Endothelial cell of coronary artery (primary cell): ENCODE data around the gene CT47B1. TPM values are rescaled to one million over a fixed set of nuclear protein-coding genes. Genes with fewer than 3 reads are reported as not detected.

Experiments used
- total RNA-seq: library from RNA; depleted of rRNA; stranded (reverse); fragments of >200 nt; gene quantifications from 2 replicates; pipeline ENCODE4 v1.2.3, GENCODE V29; 2014

The CT47B1 gene
- total RNA-seq, result not detected in 2 replicates

DNA sequence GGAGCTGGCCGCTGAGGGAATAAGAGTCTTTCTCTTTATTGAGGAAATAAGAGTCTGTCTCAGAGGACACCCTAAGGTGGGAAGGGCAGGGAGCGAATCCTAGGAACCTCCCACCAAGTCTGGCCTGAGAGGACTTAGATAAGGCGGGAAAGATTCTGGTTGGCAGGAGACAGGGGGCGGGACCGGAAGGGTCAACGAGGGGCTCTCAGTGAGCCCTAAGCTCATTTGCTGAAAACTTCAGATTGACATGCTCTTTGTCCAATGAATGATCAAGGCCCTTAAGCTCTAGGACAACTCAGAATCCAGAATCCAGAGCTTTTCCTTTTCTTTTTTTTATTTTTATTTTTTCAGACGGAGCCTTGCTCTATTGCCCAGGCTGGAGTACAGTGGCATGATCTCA lies at the start of gene CT47B1:
TSS of gene CT47B1 (minus strand) at position 101 of the 400 bp plus-strand sequence. CDS start 196 bp downstream, outside the sequence.

Other genes with a start within 250 kb of the CT47B1 start
- gene C1GALT1C1, start 245.8 kb downstream of the CT47B1 start, total RNA-seq, result 42.3 and 47.4 TPM in 2 replicates
- not detected in 2 replicates for gene CT47A11, start 61.3 kb upstream of the CT47B1 start, total RNA-seq
- gene CT47A10, start 66.2 kb upstream of the CT47B1 start, total RNA-seq, result not detected in 2 replicates
- gene CT47A9, start 71.0 kb upstream of the CT47B1 start, total RNA-seq, result not detected in 2 replicates
- gene CT47A8, start 75.9 kb upstream of the CT47B1 start, total RNA-seq, result not detected in 2 replicates
- gene CT47A7, start 80.7 kb upstream of the CT47B1 start, total RNA-seq, result not detected in 2 replicates
- gene CT47A6, start 85.6 kb upstream of the CT47B1 start, total RNA-seq, result not detected in 2 replicates
- not detected in 2 replicates for gene CT47A5, start 90.5 kb upstream of the CT47B1 start, total RNA-seq
- gene CT47A4, start 95.3 kb upstream of the CT47B1 start, total RNA-seq, result not detected in 2 replicates
- gene CT47A3, start 100.2 kb upstream of the CT47B1 start, total RNA-seq, result not detected in 2 replicates
- gene CT47A2, start 105.1 kb upstream of the CT47B1 start, total RNA-seq, result not detected in 2 replicates
- not detected in 2 replicates for gene CT47A1, start 109.9 kb upstream of the CT47B1 start, total RNA-seq
- 0.99 and 1.2 TPM in 2 replicates for gene GLUD2, start 171.7 kb upstream of the CT47B1 start, total RNA-seq